Stimulated activated CD8-positive, alpha-beta memory T cell treated with anti-CD3 and anti-CD28 coated beads, Interleukin-15, amount 100 ng/mL, for 24 hours (primary cell): Measurements from ENCODE around the gene NDUFAB1.
"Not testable (repeated sequence)": the region's sequence is repeated elsewhere in the genome, so short reads cannot be mapped to it uniquely, and the experiment has no call there.

Experiments
- DNase-seq: peaks from one replicate; pipeline ENCODE4 v3.0.0-alpha.2; 2020; ENCODE audit warnings: low read depth

NDUFAB1 gene

GRCh38 chr16:23595951-23596720 lies at the start of gene NDUFAB1:
NDUFAB1 (minus strand) TSS chr16:23596316; CDS start chr16:23596290, 26 bp downstream.
- DNase-seq = peak; percentile 87

GRCh38 chr16:23642246-23642774 lies 46.2 kb upstream of the NDUFAB1 start:
- no peak for DNase-seq

GRCh38 chr16:23640931-23641765 lies 45.0 kb upstream of the NDUFAB1 start, which contains the start of the genes DCTN5 and PALB2:
DCTN5 (plus strand) TSS chr16:23641466; CDS start chr16:23641543, 77 bp downstream.
PALB2 (minus strand) TSS chr16:23641310; CDS start chr16:23641157, 153 bp downstream.
- DNase-seq = peak; percentile 69

GRCh38 chr16:23640615-23640930 lies 44.5 kb upstream of the NDUFAB1 start:
- no peak for DNase-seq

- DNase-seq = no peak
Observed at GRCh38 chr16:23635958-23636357, 39.8 kb upstream of the NDUFAB1 start.

- DNase-seq = no peak
Observed at GRCh38 chr16:23634461-23635036, 38.4 kb upstream of the NDUFAB1 start.

GRCh38 chr16:23631874-23632273 lies 35.8 kb upstream of the NDUFAB1 start:
- DNase-seq = not testable (repeated sequence)

GRCh38 chr16:23629516-23629915 lies 33.4 kb upstream of the NDUFAB1 start:
- DNase-seq = no peak

- no peak for DNase-seq
Observed at GRCh38 chr16:23624092-23624491, 28.0 kb upstream of the NDUFAB1 start.

GRCh38 chr16:23615805-23616204 lies 19.7 kb upstream of the NDUFAB1 start:
- DNase-seq = no peak

- DNase-seq = no peak
Observed at GRCh38 chr16:23611936-23612335, 15.8 kb upstream of the NDUFAB1 start.

- not testable (repeated sequence) for DNase-seq
Observed at GRCh38 chr16:23610905-23611304, 14.8 kb upstream of the NDUFAB1 start.

- DNase-seq = no peak
Observed at GRCh38 chr16:23609929-23610328, 13.8 kb upstream of the NDUFAB1 start.

GRCh38 chr16:23608194-23608593 lies 12.1 kb upstream of the NDUFAB1 start:
- no peak for DNase-seq

GRCh38 chr16:23607726-23608125 lies 11.6 kb upstream of the NDUFAB1 start:
- no peak for DNase-seq

- no peak for DNase-seq
Observed at GRCh38 chr16:23597003-23597756, 1.1 kb upstream of the NDUFAB1 start.

GRCh38 chr16:23595246-23595950 lies 718 bp downstream of the NDUFAB1 start:
- DNase-seq = no peak

- no peak for DNase-seq
Observed at GRCh38 chr16:23594186-23594585, 1.9 kb downstream of the NDUFAB1 start.

- no peak for DNase-seq
Observed at GRCh38 chr16:23590181-23590580, 5.9 kb downstream of the NDUFAB1 start.

- DNase-seq = no peak
Observed at GRCh38 chr16:23587726-23588125, 8.4 kb downstream of the NDUFAB1 start.
